22Rv1 (cell line): ENCODE results near the gene HS6ST2.

ENCODE experiments used
- ZFX ChIP-seq: fragments of 450-650 bp; IDR thresholded peaks from 2 replicates; pipeline ENCODE4 v1.6.1; 2017; ENCODE audit warnings: antibody characterized with exemption, borderline replicate concordance
- TF ChIP-seq, protein P1 (sequence below): fragments of 450-650 bp; IDR thresholded peaks from 2 replicates; pipeline ENCODE4 v1.5.1; 2017; ENCODE audit warnings: mild to moderate bottlenecking

DNA sequence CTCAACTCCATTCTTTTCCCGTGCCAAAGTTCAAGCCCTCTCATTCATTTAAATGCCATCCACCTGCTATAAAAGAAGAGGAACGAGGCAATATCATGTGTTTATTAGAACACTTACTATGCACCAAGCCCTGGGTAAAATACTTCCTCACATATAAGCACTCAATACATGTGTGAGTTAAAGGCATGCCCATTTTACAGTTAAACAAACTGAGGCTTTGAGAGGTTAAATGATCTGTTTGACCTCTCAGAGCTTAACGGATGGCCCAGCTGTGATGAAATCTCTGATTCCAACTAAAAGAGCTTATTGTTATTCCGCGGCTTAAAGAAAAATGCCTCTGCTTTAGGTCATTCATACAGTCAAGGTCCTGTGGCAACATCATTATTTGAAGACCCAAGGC, 124.3 kb downstream of the HS6ST2 start:
- TF ChIP-seq, protein P1, sequence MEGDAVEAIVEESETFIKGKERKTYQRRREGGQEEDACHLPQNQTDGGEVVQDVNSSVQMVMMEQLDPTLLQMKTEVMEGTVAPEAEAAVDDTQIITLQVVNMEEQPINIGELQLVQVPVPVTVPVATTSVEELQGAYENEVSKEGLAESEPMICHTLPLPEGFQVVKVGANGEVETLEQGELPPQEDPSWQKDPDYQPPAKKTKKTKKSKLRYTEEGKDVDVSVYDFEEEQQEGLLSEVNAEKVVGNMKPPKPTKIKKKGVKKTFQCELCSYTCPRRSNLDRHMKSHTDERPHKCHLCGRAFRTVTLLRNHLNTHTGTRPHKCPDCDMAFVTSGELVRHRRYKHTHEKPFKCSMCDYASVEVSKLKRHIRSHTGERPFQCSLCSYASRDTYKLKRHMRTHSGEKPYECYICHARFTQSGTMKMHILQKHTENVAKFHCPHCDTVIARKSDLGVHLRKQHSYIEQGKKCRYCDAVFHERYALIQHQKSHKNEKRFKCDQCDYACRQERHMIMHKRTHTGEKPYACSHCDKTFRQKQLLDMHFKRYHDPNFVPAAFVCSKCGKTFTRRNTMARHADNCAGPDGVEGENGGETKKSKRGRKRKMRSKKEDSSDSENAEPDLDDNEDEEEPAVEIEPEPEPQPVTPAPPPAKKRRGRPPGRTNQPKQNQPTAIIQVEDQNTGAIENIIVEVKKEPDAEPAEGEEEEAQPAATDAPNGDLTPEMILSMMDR = no peak
- no peak for TF ChIP-seq ZFX
